Endothelial cell of umbilical vein (primary cell): ENCODE measurements around the gene CLTCL1. TPM values are rescaled to one million over a fixed set of nuclear protein-coding genes. Genes with fewer than 3 reads are reported as not detected.

ENCODE experiments used
- BruUV-seq: library from RNA; stranded (reverse); fragments of 400-500 nt; replicated peaks from 2 replicates; lab custom pipeline; 2021; lab: Mats Ljungman, UMichigan
- CTCF ChIA-PET: fragments of 300-600, 350-600 bp; sonication (Branson Sonifier 250); formaldehyde crosslinking; loops from one replicate; lab custom pipeline; 2021; ENCODE audit warnings: antibody characterized with exemption, inconsistent platforms; lab: Charles Lee
- POLR2A ChIA-PET: fragments of 300-600, 350-600 bp; sonication (Branson Sonifier 250); formaldehyde crosslinking; loops from one replicate; lab custom pipeline; 2021; ENCODE audit warnings: antibody characterized with exemption, inconsistent platforms; lab: Charles Lee
- DNase-seq: peaks from one replicate; pipeline ENCODE4 v3.0.0-alpha.2; 2011; ENCODE audit warnings: low read depth, low spot score
- FAIRE-seq: peaks from 2 replicates; lab custom pipeline; 2011; peaks lifted over from hg19 to GRCh38; lab: Jason Lieb, UNC
- H2AFZ ChIP-seq: 2 replicates; pipeline ENCODE4 v1.6.0; 2012; ENCODE audit warnings: low read depth, low read length, control low read depth, inconsistent platforms
- H3K27ac ChIP-seq: 2 replicates; pipeline ENCODE4 v1.5.1; 2011; ENCODE audit warnings: low read depth, mild to moderate bottlenecking, control low read depth, low read length, moderate library complexity; ENCODE audit not compliant: insufficient read depth
- H3K27me3 ChIP-seq, 2 experiments: 2 replicates each; pipeline versions ENCODE4 v1.6.0 to v1.6.1; 2011; ENCODE audit warnings: low read length in 2 of 2, mixed read lengths in 1 of 2; ENCODE audit not compliant: control insufficient read depth in 2 of 2, insufficient read depth in 2 of 2
- H3K36me3 ChIP-seq, 2 experiments: 2 replicates in 1 of 2; 3 replicates in 1 of 2; pipeline ENCODE4 v1.5.1; 2011; ENCODE audit warnings: low read length in 2 of 2, mild to moderate bottlenecking in 1 of 2, moderate library complexity in 1 of 2; ENCODE audit not compliant: control insufficient read depth in 2 of 2, insufficient read depth in 2 of 2; ENCODE audit errors: extremely low read depth in 1 of 2
- H3K4me1 ChIP-seq: 3 replicates; pipeline ENCODE4 v1.5.1; 2011; ENCODE audit warnings: mild to moderate bottlenecking, low read length; ENCODE audit not compliant: control insufficient read depth, insufficient read depth; ENCODE audit errors: extremely low read depth
- H3K4me2 ChIP-seq: 2 replicates; pipeline ENCODE4 v1.6.1; 2011; ENCODE audit warnings: low read length, control low read depth, mixed read lengths; ENCODE audit not compliant: insufficient read depth
- H3K4me3 ChIP-seq, 3 experiments: fragments of 200-600 bp in 1 of 3; sonication (generic), shearing (Covaris generic) in 1 of 3; replicated peaks in 1 of 3; 2 replicates each; pipeline ENCODE4 v1.5.1; 2011 to 2016; ENCODE audit warnings: control low read depth in 3 of 3, low read length in 3 of 3, mild to moderate bottlenecking in 2 of 3, inconsistent platforms in 1 of 3, low read depth in 1 of 3, moderate library complexity in 1 of 3; ENCODE audit not compliant: insufficient read depth in 1 of 3
- H3K79me2 ChIP-seq: 2 replicates; pipeline ENCODE4 v1.6.0; 2012; ENCODE audit warnings: low read length, inconsistent platforms; ENCODE audit not compliant: control insufficient read depth, insufficient read depth
- H3K9ac ChIP-seq: replicated peaks from 2 replicates; pipeline ENCODE3; 2011; ENCODE audit warnings: low read length, control low read depth; ENCODE audit not compliant: insufficient read depth; ENCODE audit errors: extremely low read depth
- H3K9me1 ChIP-seq: replicated peaks from 3 replicates; pipeline ENCODE4 v1.6.0; 2011; ENCODE audit warnings: mild to moderate bottlenecking, low read length; ENCODE audit not compliant: control insufficient read depth, insufficient read depth; ENCODE audit errors: extremely low read depth
- H3K9me3 ChIP-seq: replicated peaks from 2 replicates; pipeline ENCODE4 v1.5.1; 2012; ENCODE audit warnings: low read length, inconsistent platforms; ENCODE audit not compliant: control insufficient read depth, insufficient read depth
- H4K20me1 ChIP-seq: replicated peaks from 2 replicates; pipeline ENCODE3; 2011; ENCODE audit warnings: mild to moderate bottlenecking, low read length; ENCODE audit not compliant: control insufficient read depth, insufficient read depth; ENCODE audit errors: extremely low read depth
- CTCF ChIP-seq, 2 donors: IDR thresholded peaks; 1 replicate in 1 of 2; 2 replicates in 1 of 2; pipeline ENCODE4 v1.5.1; 2011; ENCODE audit warnings: low read length in 2 of 2, mild to moderate bottlenecking in 2 of 2, moderate library complexity in 2 of 2, control low read depth in 1 of 2, inconsistent platforms in 1 of 2, low read depth in 1 of 2; ENCODE audit not compliant: insufficient read depth in 1 of 2; ENCODE audit errors: extremely low read depth in 1 of 2
- EZH2 ChIP-seq: IDR thresholded peaks from 2 replicates; pipeline ENCODE4 v1.6.1; 2012; ENCODE audit warnings: borderline replicate concordance, low read depth, mild to moderate bottlenecking, moderate library complexity, low read length, inconsistent platforms; ENCODE audit not compliant: severe bottlenecking
- FOS ChIP-seq: IDR thresholded peaks from 2 replicates; pipeline ENCODE4 v1.6.1; 2011; ENCODE audit warnings: mild to moderate bottlenecking, low read length, moderate library complexity, borderline replicate concordance; ENCODE audit not compliant: insufficient read depth
- GATA2 ChIP-seq: IDR thresholded peaks from 2 replicates; pipeline ENCODE4 v1.7.0; 2011; ENCODE audit warnings: low read depth, mild to moderate bottlenecking, moderate library complexity, mixed read lengths, low read length; ENCODE audit not compliant: insufficient read length, insufficient read depth
- JUN ChIP-seq: IDR thresholded peaks from 2 replicates; pipeline ENCODE4 v1.6.1; 2011; ENCODE audit warnings: borderline replicate concordance, low read depth; ENCODE audit not compliant: insufficient read length, insufficient read depth
- MAX ChIP-seq: IDR thresholded peaks from 2 replicates; pipeline ENCODE4 v1.6.1; 2011; ENCODE audit not compliant: insufficient read depth, insufficient read length
- MYC ChIP-seq: IDR thresholded peaks from one replicate; pipeline ENCODE4 v1.6.1; 2011; ENCODE audit warnings: mild to moderate bottlenecking, low read depth, low read length
- POLR2A ChIP-seq: IDR thresholded peaks from 2 replicates; pipeline ENCODE4 v1.6.1; 2012; ENCODE audit warnings: low read depth, mild to moderate bottlenecking, control low read depth, low read length
- POLR2AphosphoS5 ChIP-seq: IDR thresholded peaks from 2 replicates; pipeline ENCODE4 v1.6.1; 2012; ENCODE audit warnings: low read depth, mild to moderate bottlenecking, control low read depth, low read length, moderate library complexity; ENCODE audit not compliant: insufficient read depth
- dilution Hi-C: fragments of 300-500 bp; cut with MboI; formaldehyde crosslinking; loops from one replicate; pipeline ENCODE4 v1.15.0; 2019; ENCODE audit warnings: low sequenced_read_pairs; ENCODE audit not compliant: extremely low pct_ligation_motif_present
- intact Hi-C: fragments of 100-400 bp; cut with micrococcal nuclease; formaldehyde crosslinking; loops from one replicate; pipeline ENCODE4 v1.10.0; 2022
- polyA plus RNA-seq, 4 experiments: library from polyadenylated mRNA; depleted of rRNA in 3 of 4; stranded (reverse) in 3 of 4; unstranded in 1 of 4; fragments of >200 nt; gene quantifications; 2 replicates each; pipeline versions ENCODE4 v1.2.1 to v1.2.3, GENCODE V29; 2011 to 2012; ENCODE audit warnings: missing spikeins in 1 of 4
- total RNA-seq: library from RNA; stranded (reverse); gene quantifications from 2 replicates; pipeline ENCODE4 v1.2.3, GENCODE V29; 2021

CLTCL1 gene
- total and polyA plus RNA-seq, 2 donors (not counting 3 experiments of a cell fraction or from before 2014, with no cell fraction given) = 5.0 to 6.2 TPM

GRCh38 chr22:19184276-19184997 lies 107.1 kb downstream of the CLTCL1 start:
- no TSS peak for BruUV-seq
- FAIRE-seq (no peak), DNase-seq (no peak)
- no peaks in the 10 kb centered on the region for H3K9me3 ChIP-seq
- no peak overlapping the region for H2AFZ ChIP-seq
- H3K36me3 ChIP-seq = no peaks in the 10 kb centered on the region
- dilution Hi-C loops (no loop called here), intact Hi-C loops (no loop called here)
- H3K27me3 ChIP-seq = no peaks in the 10 kb centered on the region
- TF ChIP-seq GATA2 = no peak
- TF ChIP-seq POLR2A = no peak
- TF ChIP-seq POLR2AphosphoS5 = no peak
- no peak for TF ChIP-seq CTCF (IDR thresholded peaks at IDR 0.05; ENCODE audit: extremely low read depth in 1 of 2, insufficient read depth in 1 of 2, low read depth in 1 of 2, low read length in 2 of 2)
- no peak for TF ChIP-seq FOS
- TF ChIP-seq MYC = no peak
- no peak for TF ChIP-seq MAX
- TF ChIP-seq EZH2 = no peak
- TF ChIP-seq JUN = no peak
- H3K4me2 ChIP-seq = no peak overlapping the region
- H3K9ac ChIP-seq = no peak overlapping the region
- no peak overlapping the region for H3K27ac ChIP-seq
- no peaks in the 10 kb centered on the region for H4K20me1 ChIP-seq
- ChIA-PET POLR2A (no interaction called here), CTCF (no interaction called here)
- H3K4me3 ChIP-seq = no peak overlapping the region
- H3K4me1 ChIP-seq = no peaks in the 10 kb centered on the region
- no peaks in the 10 kb centered on the region for H3K9me1 ChIP-seq
- no peaks in the 10 kb centered on the region for H3K79me2 ChIP-seq
